Nucleus accumbens (tissue), 56 donors: Measurements from ENCODE around the gene SPTB.

Experiments
- DNase-seq, 56 donors: peaks; one replicate each; lab custom pipeline; 2025; lab: John Stamatoyannopoulos, UW

Gene SPTB

GRCh38 chr14:64770751-64771150, 109.0 kb downstream of the SPTB start:
- DNase-seq: no peak

DNA sequence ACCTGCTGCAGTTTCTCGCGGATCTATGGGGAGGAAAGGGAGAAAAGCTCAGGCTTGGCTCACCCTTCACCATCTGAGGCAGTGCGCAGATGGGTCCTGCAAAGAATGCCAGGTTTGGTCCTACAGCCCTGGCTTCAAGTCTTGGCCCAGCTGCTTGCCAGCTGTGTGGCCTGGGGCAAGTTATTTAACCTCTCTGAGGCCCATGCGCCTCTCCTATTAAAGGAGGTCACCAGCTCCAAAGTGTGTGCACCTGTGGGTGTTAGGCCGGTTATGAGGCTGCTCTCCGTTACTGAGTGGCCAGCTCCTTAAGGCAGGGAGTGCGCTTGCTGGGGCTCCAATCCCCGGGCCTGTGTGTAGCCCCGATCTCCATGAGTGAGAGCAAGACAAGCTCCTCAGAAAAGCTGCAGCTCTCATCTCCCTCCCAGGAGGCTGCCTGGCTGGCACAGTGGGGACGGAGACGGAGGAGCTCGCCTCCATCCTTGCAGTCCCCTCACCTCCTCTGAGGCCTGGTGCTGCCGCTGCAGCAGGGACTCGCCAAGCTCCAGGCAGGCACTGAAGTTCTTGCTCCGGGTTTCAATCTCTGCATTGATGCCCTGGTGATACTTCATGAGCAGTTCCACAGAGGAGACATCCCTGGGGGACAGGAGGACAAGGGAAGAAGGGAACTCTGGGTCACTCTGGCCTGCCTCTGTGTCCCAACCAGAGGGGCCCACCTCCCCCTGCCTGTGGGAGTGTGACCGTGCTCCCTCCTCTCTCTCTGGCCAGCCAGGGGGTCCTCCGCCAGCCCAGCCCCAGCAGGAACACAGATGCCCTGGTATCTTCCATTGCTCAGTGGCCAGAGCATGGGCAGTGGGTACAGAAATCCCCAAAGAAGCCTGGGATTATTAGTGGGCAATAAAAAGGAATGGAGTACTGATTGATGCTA, 110.3 kb downstream of the SPTB start:
- no peak for DNase-seq

- DNase-seq: no peak
Observed at GRCh38 chr14:64768401-64769095, 111.2 kb downstream of the SPTB start.

DNA sequence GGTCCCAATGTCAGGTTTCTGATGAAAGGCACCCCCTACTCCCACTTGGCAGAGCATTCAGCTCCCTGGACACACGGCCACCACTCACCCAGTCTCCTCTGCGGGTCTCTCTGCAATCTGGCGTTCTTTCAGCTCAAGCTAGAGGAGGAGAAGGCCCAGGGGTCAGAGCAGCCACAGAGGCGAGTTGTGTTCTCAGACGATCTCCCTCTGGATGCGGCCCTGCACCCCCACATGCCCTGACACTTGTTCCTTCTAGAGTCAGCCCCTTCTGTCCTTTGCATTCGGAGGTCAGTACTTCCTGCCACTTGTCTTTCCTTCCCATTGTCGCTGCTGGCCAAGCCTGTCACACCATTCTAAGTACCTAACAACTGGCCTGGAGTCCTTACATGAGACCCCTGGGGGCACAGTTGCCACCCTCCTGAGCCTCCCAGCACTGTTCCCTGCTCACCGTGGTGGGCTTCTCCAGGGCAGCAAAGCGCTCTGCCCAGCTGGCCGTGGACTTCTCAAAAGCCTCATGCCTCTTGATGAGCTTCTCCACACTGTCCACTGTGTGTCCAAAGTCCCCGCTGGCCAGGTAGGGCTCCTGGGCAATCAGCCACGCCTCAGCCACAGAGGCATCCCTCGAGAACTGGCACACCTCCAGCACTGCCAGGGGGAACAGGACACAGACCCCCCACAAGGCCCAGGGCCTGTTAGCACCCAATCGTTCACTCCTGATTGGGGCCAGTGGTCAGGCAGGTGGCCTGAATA, 112.3 kb downstream of the SPTB start:
- DNase-seq: no peak

- DNase-seq: peak in 11 of 56 donors; percentile 8 to 44 (median 29)
Observed at GRCh38 chr14:64766430-64767151, 113.1 kb downstream of the SPTB start.

GRCh38 chr14:64765740-64766302, 113.9 kb downstream of the SPTB start:
- DNase-seq: peak in 1 of 56 donors; percentile 57

DNA sequence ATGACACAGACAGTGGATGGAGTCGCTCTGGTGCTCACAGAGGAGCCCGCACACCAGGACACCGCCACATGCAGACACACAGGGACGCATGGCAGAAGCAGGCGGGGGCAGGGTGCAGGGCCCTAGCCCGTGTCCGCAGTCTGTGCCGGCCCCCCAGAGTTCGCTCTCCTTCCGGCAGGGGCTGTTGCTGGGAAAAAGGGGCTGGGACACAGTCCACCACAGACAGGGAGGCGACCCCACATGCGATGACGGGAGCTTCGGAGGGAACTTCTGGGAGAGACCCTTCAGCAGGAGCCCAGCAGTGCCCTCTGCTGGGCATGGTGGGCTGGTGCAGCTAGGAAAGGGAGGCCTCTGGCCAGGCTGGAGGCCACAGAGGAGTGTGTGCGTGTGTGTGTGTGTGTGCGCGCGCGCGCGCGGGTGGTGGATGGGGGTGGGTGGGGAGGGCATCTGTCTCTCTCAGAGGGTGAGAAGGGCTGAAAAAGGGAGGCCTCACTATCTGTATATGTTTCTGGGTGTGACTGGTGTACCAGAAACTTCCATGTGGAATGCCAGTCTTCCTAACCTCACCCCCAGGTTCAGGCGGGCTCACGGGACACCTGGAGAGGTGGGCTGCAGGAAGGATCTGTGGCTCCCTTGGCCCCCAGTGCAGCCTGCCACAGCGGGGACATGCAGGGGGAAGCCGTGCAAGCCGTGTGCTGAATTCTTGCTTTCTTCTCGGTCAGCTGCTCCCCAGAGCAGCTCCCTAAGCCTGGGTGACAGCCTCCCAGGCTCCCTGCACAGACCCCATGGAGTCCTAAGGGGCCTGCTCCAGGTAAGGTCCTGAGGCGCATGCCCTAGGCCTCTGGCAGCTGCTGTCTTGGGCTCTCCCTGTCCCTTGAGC, 114.8 kb downstream of the SPTB start:
- DNase-seq: peak in 50 of 56 donors; percentile 25 to 84 (median 64)

DNA sequence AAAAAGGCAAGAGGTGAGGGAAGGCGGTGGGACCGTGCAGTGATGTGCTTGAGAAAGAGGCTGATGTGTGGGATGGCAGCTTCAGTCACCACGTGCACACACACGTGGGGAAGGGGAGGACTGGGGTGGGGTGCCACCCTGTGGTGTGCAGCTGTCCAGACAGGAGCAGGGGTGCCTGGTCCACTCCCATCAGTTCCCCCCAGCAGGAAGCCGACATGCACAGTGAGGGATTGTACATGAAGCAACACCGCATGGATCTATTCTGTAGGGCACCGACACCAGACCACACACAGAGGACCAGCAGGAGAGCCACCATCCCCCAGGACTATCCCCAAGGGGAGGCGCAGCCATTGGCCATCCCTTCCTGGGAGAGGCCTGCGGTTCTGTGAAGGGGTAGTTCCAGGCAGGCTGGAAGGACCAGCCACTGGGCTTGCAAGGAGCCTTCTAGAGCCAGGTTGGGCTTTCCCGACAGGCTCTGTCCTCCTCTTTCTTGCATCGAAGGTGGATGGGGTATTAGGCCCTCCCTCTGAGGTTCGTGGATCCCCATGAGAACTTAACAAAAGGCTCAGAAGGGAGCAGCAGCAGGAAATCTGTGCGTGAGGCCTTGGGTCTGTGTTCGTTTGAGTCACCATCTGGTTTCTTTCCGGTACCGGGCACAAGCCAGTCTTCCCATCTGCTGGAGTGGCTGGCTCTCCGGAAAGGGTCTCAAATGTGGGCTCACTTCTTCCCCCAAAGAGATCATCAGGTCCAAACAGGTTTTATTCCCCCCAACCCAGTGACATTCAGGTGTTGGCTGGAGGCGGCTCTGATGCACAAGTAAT, 115.7 kb downstream of the SPTB start:
- DNase-seq: peak in 41 of 56 donors; percentile 17 to 72 (median 38)

GRCh38 chr14:64763085-64763782, 116.5 kb downstream of the SPTB start:
- no peak for DNase-seq

DNA sequence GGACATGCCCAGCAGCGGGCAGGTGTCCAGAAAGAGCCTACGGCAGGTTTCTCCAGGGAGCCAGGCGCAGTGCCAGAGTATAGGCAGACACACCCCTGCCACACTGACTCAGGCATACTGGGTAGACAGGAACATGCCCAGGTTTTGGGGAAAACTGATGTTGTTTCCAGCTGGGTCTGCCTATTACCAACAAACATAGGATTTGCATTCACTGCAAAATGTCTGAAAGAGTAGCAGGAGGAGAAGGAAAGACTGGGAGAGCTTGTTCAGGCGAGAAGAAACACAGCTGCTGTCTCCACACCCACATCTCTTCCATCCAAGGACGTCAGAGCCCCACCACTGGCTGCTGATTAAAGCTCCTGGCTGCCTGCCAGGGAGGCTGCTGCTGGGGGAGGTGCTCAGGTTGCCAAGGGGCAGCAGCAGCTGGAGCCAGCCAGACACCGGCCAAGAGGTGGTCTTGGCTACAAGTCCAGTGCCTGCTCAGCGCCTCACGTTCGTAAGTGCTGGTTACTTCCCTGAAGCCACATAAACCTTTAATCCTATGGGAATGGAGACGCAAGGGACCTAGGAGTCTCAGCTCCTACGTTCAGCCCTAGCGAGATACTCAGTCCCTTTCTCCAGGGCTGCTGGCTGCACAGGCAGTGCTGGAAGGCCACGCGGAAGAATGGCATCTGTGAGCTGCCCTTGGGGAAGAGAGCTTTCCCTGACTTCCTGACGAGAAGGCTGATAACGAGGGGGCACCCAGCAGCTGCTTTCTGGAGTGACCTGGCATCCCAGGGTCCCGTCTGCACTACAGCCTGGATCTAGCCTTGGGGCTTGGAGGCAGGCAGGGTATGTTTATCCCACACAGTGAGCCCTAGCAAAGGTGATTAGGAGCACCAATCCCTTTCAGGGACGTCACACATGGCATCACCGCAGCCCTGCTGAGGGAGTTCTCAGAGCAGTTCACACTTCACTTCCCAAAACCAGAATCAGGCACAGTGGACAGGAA, 117.4 kb downstream of the SPTB start:
- peak in 41 of 56 donors; percentile 21 to 80 (median 50) for DNase-seq

GRCh38 chr14:64761441-64762043, 118.2 kb downstream of the SPTB start:
- DNase-seq: no peak

GRCh38 chr14:64760916-64761315, 118.8 kb downstream of the SPTB start:
- no peak for DNase-seq

GRCh38 chr14:64760146-64760755, 119.5 kb downstream of the SPTB start:
- DNase-seq: peak in 10 of 56 donors; percentile 13 to 67 (median 22)

DNA sequence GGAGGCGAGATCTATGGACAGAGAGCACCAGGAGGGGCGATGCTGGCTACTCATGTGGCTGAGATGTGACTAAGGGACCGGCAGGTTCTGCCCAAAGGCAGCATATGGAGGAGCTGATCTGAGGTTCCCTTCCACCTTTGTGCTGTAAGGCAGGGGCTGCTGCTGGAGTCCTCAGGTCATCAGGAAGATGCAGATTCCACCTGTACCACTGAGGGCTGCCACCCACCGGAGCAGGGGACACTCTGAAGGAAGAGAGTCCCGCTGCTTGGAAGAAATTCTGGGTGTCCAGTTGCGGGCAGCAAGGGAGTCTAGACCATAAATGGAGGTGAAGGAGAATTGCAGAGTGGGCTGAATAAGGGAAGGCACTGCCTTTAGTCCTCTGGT, 120.2 kb downstream of the SPTB start:
- no peak for DNase-seq
